C4-2B (cell line): Measurements from ENCODE around the gene GRAMD4.
"Not testable (repeated sequence)": the region's sequence is repeated elsewhere in the genome, so short reads cannot be mapped to it uniquely, and the experiment has no call there.

Source experiments
- H3K27ac ChIP-seq: fragments of 450-650 bp; 2 replicates; pipeline ENCODE4 v1.5.1; 2017
- ZFX ChIP-seq: fragments of 450-650 bp; IDR thresholded peaks from 2 replicates; pipeline ENCODE4 v1.6.1; 2017
- TF ChIP-seq, protein P1 (sequence below): fragments of 450-650 bp; conservative IDR thresholded peaks from 2 replicates; pipeline ENCODE4 v1.5.1; 2017; ENCODE audit warnings: mild to moderate bottlenecking

GRAMD4 gene

DNA sequence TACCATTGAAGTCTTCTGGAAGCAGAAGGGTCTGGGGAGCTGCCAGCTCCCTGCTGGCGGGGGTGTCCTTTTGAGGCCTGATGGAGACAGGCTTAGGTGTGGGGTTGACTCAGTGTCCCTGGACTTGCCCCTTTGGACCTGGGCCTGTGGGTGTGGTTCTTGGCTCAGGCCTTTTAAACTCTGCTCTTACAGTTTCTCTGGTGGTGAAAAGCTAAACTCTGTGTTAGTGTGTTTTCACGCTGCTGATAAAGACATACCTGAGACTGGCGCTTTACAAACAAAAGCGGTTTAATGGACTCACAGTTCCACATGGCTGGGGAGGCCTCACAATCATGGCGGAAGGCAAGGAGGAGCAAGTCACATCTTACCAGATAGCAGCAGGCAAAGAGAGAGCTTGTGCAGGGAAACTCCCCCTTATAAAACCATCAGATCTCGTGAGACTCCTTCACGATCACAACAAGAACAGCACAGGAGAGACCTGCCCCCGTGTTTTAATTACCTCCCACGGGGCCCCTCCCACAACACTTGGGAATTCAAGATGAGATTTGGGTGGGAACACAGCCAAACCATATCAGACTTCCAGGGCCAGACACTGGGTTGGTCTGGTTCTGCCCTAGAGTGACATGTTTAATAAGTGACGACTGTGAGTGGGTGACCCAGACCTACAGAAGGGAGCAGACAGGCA lies 26.5 kb downstream of the GRAMD4 start:
- TF ChIP-seq ZFX, result no peak
- TF ChIP-seq, protein P1, sequence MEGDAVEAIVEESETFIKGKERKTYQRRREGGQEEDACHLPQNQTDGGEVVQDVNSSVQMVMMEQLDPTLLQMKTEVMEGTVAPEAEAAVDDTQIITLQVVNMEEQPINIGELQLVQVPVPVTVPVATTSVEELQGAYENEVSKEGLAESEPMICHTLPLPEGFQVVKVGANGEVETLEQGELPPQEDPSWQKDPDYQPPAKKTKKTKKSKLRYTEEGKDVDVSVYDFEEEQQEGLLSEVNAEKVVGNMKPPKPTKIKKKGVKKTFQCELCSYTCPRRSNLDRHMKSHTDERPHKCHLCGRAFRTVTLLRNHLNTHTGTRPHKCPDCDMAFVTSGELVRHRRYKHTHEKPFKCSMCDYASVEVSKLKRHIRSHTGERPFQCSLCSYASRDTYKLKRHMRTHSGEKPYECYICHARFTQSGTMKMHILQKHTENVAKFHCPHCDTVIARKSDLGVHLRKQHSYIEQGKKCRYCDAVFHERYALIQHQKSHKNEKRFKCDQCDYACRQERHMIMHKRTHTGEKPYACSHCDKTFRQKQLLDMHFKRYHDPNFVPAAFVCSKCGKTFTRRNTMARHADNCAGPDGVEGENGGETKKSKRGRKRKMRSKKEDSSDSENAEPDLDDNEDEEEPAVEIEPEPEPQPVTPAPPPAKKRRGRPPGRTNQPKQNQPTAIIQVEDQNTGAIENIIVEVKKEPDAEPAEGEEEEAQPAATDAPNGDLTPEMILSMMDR, result no peak
- no peak overlapping the region for H3K27ac ChIP-seq

DNA sequence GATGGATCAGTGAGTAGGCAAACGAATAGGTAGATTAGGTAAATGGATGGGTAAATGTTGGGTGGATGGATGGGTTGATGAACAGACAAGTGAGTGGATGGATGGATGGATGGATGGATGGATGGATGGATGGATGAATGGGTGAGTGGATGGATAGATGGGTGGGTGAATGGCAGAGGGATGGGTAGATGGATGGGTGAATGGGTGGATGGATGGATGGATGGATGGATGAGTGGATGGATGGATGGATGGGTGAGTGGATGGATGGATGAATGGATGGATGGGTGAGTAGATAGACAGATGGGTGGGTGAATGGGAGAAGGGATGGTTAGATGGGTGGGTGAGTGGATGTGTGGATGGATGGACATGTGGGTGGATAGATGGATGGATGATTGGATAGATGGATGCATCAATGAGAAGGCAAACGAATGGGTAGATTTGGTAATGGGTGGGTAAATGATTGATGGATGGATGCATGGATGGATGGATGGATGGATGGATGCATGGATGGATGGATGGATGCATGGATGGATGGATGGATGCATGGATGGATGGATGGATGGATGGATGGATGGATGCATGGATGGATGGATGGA lies 28.1 kb downstream of the GRAMD4 start:
- H3K27ac ChIP-seq, result not testable (repeated sequence)

DNA sequence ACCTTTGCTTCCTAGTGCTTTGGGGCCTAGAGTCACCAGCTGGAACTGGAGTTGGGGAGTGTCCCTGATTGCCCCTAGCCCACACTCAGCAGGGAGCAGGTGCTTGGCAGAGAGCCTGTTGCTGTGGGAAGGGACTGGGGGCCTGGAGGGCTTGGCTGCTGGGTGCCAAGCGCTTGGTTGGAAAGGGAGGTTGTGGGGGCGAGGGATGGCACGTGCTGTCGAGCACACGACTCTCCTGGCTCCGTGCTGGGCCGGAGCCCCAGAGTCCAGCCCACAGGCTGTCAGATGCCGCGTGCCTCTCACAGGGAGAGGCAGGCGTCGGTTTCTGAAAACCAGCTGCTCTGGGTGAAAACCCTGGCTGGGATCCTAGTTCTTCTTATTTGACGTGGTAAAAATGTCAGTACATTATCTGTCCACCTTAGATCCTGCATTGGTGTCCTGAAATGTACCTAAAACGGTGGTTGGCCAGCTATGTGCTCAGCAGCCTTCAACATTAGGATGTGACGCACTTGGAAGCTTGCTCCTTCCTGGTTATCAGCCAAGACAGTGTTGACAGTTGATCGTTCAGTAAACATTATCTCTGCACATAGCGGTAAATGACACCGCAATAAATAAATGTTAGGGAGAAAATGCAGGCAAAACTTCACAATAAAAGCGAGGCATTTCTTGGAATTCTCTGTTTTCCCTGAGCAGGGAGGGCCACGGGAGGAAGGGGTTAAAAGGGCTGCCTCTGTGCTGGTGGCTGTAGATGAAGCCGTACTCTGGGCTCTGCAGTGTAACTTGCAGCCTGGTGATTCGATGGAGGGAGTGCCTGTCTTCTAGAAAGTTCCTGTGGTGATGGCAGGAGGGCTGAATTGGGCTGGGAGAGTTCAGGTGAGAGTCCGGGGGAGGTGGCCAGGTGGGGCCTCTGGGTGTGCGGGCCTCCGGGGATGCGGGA lies 29.2 kb downstream of the GRAMD4 start:
- TF ChIP-seq ZFX, result no peak
- TF ChIP-seq, protein P1, result no peak
- peak overlapping the region; percentile 69 for H3K27ac ChIP-seq

DNA sequence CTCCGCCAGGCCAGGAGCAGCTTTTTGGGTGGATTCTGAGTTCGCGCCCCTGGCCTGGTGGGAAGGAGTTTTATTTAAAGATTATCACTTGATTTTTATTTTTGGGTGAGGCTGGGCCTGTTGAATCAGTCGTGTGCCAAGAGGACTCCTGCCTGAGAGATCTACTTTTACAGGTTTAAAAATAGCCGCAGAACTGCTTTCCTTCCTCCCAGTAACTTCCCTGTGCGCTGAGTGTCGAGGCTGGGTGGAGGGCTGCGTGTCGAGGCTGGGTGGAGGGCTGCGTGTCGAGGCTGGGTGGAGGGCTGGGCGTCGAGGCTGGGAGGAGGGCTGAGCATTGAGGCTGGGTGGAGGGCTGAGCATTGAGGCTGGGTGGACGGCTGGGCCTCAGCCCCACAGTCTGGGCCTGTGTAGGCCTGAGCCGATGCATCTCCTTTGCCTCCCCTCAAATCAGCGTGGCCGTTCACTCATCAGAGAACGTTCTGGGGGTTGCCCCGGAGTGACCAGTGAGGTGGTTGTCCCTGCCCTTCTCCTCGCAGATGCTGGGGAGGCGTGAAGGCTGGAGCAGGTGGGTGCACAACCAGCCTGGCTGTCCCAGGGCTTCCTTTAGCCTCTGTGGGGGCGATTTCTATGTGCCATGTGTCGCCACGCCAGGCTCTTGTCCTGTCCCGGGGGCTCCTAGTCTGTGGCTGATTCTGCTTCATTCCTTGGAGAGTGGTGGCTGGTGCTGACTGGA lies 30.1 kb downstream of the GRAMD4 start:
- no peak for TF ChIP-seq ZFX
- TF ChIP-seq, protein P1, result no peak
- peak overlapping the region; percentile 69 for H3K27ac ChIP-seq

DNA sequence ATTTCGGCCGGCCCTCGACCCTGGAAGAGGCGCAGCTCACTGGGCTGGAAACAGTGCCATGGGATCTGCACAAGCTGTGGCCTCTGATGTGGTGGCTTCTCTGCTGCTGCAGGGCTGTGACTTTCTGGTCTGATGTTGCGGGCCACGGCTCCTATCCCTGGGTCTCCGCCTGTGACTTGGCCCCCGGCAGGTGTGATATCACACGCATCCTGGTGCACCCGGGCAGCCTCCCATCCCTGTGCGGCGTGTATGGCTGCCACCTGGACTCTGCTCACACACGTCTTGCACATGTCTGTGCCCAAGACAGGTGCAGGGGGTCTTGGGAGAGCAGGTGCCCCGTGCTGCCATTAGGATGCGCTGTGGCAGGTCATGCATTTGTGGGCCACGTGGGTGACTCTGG lies 31.1 kb downstream of the GRAMD4 start:
- no peak overlapping the region for H3K27ac ChIP-seq
- TF ChIP-seq, protein P1, result no peak
- TF ChIP-seq ZFX, result no peak

DNA sequence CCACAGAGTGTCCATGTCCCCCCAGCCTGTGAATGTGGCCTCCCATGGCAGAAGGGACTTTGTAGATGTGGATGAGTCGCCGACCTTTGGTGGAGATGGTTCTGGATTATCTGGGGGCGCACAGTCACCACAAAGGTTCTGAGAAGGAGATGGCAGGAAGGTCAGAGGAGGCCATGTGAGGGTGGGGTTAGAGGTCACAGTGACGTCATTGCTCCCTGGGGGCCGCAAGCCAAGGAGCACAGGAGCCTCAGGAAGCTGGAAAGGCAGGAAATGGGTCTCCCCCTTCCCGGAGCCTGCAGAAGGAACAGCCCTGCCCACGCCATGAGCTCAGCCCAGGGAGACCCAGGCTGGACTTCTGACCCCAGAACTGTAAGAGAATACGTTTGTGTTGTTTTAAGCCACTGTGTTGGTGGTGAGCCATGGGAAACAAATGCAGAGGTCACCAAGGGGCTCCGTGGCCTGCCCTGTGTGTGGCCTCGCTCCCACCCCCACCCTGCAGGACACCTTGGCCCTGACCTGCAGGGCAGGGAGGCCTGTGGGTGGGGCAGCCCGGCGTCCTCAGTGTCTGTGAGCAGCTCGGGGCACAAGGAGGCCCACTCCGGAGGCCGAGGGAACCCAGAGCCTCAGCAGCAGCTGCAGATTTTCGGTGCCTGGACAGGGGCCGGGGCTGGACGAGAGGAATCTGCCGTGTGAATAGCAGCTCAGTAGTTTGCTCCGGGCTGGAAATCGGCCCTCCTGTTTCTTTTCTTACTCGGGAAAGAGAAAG lies 32.1 kb downstream of the GRAMD4 start:
- TF ChIP-seq, protein P1, result no peak
- TF ChIP-seq ZFX, result no peak
- no peak overlapping the region for H3K27ac ChIP-seq

DNA sequence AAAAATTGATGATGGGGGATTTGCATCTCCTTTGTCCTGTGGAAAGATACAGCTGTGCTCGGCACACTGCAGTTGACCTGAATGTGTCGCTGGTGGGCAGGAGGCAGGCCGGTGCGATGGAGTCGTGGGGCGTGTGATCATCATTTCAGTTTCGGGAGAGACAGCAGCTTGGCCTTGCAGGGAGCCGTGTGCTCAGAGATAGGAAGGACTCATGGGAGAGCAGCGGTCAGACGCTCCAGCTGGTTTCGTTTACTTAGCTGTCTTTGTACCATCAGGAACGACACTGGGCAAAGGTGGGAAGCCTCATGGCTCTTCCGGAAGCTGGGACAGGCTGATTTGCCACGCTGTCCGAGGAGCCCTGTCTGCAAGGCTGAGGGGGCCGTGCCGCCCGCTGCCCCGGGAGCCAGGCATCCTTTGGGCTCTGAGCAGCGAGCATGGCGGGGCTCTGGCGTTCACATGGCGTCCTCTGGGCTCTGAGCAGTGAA lies 32.7 kb downstream of the GRAMD4 start:
- TF ChIP-seq, protein P1, result no peak
- H3K27ac ChIP-seq, result no peak overlapping the region
